Measurements from ENCODE around the gene JARID2.

JARID2 gene

DNA sequence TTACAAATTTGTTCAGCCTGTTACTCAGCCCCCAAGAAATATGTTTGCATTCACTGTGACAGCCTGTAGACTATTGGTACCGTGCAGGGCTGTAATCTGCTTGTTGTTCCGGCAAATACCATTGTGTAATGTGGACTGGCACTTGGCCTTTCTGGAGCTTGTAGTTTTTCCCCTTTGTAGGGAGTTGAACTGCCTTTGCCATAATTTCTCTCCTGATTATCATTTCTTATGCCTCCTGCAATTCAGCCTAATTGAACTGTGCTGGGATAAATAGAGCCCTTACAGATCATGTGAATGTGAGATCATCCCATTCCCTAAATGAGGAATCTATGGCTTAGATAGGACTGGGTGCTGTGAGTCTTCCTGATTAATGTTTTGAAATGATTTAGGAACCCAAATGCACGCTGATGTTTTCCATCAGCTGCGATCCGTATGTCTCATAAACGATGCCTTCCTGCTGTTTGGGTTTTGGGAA, 185.1 kb downstream of the JARID2 start:
- DNase-seq (ENCODE audit: low read depth), result no peak
- no peak for TF ChIP-seq CTCF (conservative IDR thresholded peaks at IDR 0.05; ENCODE audit: low read depth, low read length)
- no peak overlapping the region for H3K4me3 ChIP-seq (ENCODE audit: low read length)

- peak overlapping the region; percentile 6 for H3K4me3 ChIP-seq (ENCODE audit: low read length)
- TF ChIP-seq CTCF (conservative IDR thresholded peaks at IDR 0.05; ENCODE audit: low read depth, low read length), result no peak
- DNase-seq (ENCODE audit: low read depth), result peak; percentile 69
Observed at GRCh38 chr6:15431762-15432483, 186.1 kb downstream of the JARID2 start.

DNA sequence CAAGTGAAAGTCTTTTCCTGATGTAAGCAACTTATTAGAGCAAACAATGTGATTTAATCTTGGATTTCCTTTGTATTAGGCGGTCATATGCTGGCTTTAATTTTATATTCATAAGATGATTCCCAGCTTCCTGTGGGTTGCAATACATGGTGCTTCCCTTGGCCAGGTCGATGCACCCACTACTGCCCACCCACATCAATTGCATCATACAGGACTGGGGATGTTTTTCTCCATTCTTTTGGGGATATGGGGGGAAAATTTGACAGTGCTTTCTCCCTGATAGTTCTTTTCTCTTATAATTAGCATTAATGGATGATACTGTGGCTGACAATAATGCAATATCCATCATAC, 187.6 kb downstream of the JARID2 start:
- DNase-seq (ENCODE audit: low read depth), result no peak
- no peak for TF ChIP-seq CTCF (conservative IDR thresholded peaks at IDR 0.05; ENCODE audit: low read depth, low read length)
- H3K4me3 ChIP-seq (ENCODE audit: low read length), result no peak overlapping the region

- DNase-seq (ENCODE audit: low read depth), result no peak
- H3K4me3 ChIP-seq (ENCODE audit: low read length), result no peak overlapping the region
- TF ChIP-seq CTCF (conservative IDR thresholded peaks at IDR 0.05; ENCODE audit: low read depth, low read length), result no peak
Observed at GRCh38 chr6:15434263-15434662, 188.4 kb downstream of the JARID2 start.

- TF ChIP-seq CTCF (conservative IDR thresholded peaks at IDR 0.05; ENCODE audit: low read depth, low read length), result no peak
- H3K4me3 ChIP-seq (ENCODE audit: low read length), result no peak overlapping the region
Observed at GRCh38 chr6:15434823-15435380, 189.0 kb downstream of the JARID2 start.

DNA sequence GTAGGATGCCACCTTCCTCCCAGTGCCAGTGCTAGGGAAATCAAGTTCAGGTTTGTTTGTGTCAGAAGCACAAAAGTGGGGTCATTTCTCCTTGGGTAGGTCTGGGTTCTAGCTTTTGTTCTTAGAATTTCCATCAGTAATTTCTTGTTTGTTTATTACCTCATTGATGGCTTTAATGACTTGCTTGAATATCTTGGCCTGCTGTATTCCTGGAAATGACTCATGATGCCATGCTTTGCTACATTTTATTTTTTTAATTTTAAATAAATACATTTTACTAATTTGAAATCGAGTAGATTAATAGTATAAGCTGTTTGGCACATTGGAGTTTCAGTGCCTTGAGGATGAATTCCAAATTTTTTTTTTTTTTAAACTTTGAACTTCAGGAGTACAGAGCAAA, 189.6 kb downstream of the JARID2 start:
- TF ChIP-seq CTCF (conservative IDR thresholded peaks at IDR 0.05; ENCODE audit: low read depth, low read length), result no peak
- H3K4me3 ChIP-seq (ENCODE audit: low read length), result no peak overlapping the region
- no peak for DNase-seq (ENCODE audit: low read depth)

More at GRCh38 chr6:15434823-15435380, 189.0 kb downstream of the JARID2 start:
- no peak for DNase-seq (ENCODE audit: low read depth)

DNA sequence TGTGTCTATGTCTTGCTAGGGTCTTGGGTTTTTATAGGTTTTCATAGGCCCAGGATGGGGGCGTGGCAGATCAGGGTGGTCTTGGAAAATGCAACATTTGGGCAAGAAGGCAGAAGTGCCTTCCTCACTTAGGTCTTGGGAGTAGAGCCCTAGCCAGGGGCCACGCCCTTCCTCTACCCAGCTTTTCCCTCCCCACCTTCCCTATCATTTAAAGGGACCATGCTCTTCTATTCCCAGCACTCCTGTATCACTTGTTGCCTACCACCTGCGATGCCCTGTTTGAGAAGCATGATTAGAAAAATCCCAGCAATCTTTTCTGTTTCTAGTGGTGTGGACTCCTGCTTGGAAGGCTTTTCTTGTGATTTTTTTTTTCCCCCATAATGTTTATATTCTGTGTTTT, 190.6 kb downstream of the JARID2 start:
- no peak for DNase-seq (ENCODE audit: low read depth)
- TF ChIP-seq CTCF (conservative IDR thresholded peaks at IDR 0.05; ENCODE audit: low read depth, low read length), result no peak
- H3K4me3 ChIP-seq (ENCODE audit: low read length), result no peak overlapping the region
